B cell (primary cell): ENCODE data around the gene WASHC3. TPM values are rescaled to one million over a fixed set of nuclear protein-coding genes. Genes with fewer than 3 reads are reported as not detected.

Experiments
- ATAC-seq: fragments of 200-7000 bp; cut with Tn5 transposase; one replicate; pipeline ENCODE4 v1.10.0; 2021; ENCODE audit warnings: low read depth, mild to moderate bottlenecking, moderate number of reproducible peaks, moderate library complexity
- CTCF ChIA-PET: fragments of 350-600 bp; sonication (Branson Sonifier 250); formaldehyde crosslinking; loops from one replicate; lab custom pipeline; 2021; ENCODE audit warnings: antibody characterized with exemption, inconsistent platforms; lab: Charles Lee
- POLR2A ChIA-PET: fragments of 350-600 bp; sonication (Branson Sonifier 250); formaldehyde crosslinking; loops from one replicate; lab custom pipeline; 2021; ENCODE audit warnings: antibody characterized with exemption; lab: Charles Lee
- DNase-seq: peaks from one replicate; pipeline ENCODE4 v3.0.0; 2013
- H2AFZ ChIP-seq: 2 replicates; pipeline ENCODE4 v1.6.1; 2012; ENCODE audit warnings: mild to moderate bottlenecking, low read depth, low read length; ENCODE audit not compliant: insufficient read depth, poor library complexity, severe bottlenecking
- H3K27ac ChIP-seq, 2 donors: 1 replicate in 1 of 2; 2 replicates in 1 of 2; pipeline ENCODE4 v1.5.1; 2012 to 2013; ENCODE audit warnings: low read length in 2 of 2, mild to moderate bottlenecking in 2 of 2, moderate library complexity in 1 of 2
- H3K27me3 ChIP-seq, 4 experiments: fragments of 200-600 bp in 1 of 4; sonication (generic) in 1 of 4; replicated peaks in 1 of 4; 1 replicate in 2 of 4; 2 replicates in 2 of 4; pipeline versions ENCODE4 v1.6.1 to v1.7.0; 2013 to 2016; ENCODE audit warnings: low read length in 3 of 4, mild to moderate bottlenecking in 2 of 4, mixed read lengths in 1 of 4, moderate library complexity in 1 of 4; ENCODE audit not compliant: insufficient read depth in 4 of 4, control insufficient read depth in 3 of 4; ENCODE audit errors: control extremely low read depth in 1 of 4
- H3K36me3 ChIP-seq, 2 experiments: replicated peaks in 1 of 2; 1 replicate in 1 of 2; 2 replicates in 1 of 2; pipeline versions ENCODE4 v1.6.1 to v1.7.1; 2013; ENCODE audit warnings: low read length in 1 of 2; ENCODE audit not compliant: insufficient read depth in 2 of 2, control insufficient read depth in 1 of 2; ENCODE audit errors: control extremely low read depth in 1 of 2, extremely low read depth in 1 of 2
- H3K4me1 ChIP-seq, 2 donors: fragments of 200-600 bp in 1 of 2; sonication (generic) in 1 of 2; 1 replicate in 1 of 2; 2 replicates in 1 of 2; pipeline versions ENCODE4 v1.5.1 to v1.6.1; 2013 to 2017; ENCODE audit warnings: low read length in 2 of 2; ENCODE audit not compliant: control insufficient read depth in 2 of 2, insufficient read depth in 2 of 2
- H3K4me2 ChIP-seq: replicated peaks from 2 replicates; pipeline ENCODE3; 2012; ENCODE audit warnings: mild to moderate bottlenecking, low read depth, low read length; ENCODE audit not compliant: poor library complexity, severe bottlenecking
- H3K4me3 ChIP-seq, 5 experiments: fragments of 200-600 bp in 1 of 5; sonication (generic) in 1 of 5; 1 replicate in 3 of 5; 2 replicates in 2 of 5; pipeline versions ENCODE4 v1.5.1 to v1.7.0; 2011 to 2016; ENCODE audit warnings: low read length in 4 of 5, mild to moderate bottlenecking in 4 of 5, low read depth in 2 of 5, control low read depth in 1 of 5, moderate library complexity in 1 of 5; ENCODE audit not compliant: insufficient read depth in 1 of 5; ENCODE audit errors: control extremely low read depth in 1 of 5, extremely low read depth in 1 of 5
- H3K79me2 ChIP-seq: fragments of 200-600 bp; sonication (generic); one replicate; pipeline ENCODE4 v1.6.0; 2016; ENCODE audit warnings: low read length; ENCODE audit not compliant: control insufficient read depth, insufficient read depth
- H3K9ac ChIP-seq: fragments of 200-600 bp; sonication (generic); 2 replicates; pipeline ENCODE4 v1.6.1; 2017; ENCODE audit warnings: mild to moderate bottlenecking, low read length, moderate library complexity
- H3K9me3 ChIP-seq, 3 donors: one replicate each; pipeline versions ENCODE4 v1.6.1 to v1.7.1; 2013; ENCODE audit warnings: low read length in 2 of 3; ENCODE audit not compliant: control insufficient read depth in 2 of 3, insufficient read depth in 1 of 3; ENCODE audit errors: control extremely low read depth in 1 of 3
- H4K20me1 ChIP-seq: 2 replicates; pipeline ENCODE4 v1.6.0; 2012; ENCODE audit warnings: mild to moderate bottlenecking, low read length; ENCODE audit not compliant: insufficient read depth, control insufficient read depth, poor library complexity, severe bottlenecking
- H3K27ac Mint-ChIP-seq: one replicate; pipeline ENCODE4 v1.8.0; 2021; ENCODE audit warnings: mixed read lengths
- H3K27me3 Mint-ChIP-seq: one replicate; pipeline ENCODE4 v1.8.0; 2021; ENCODE audit warnings: mixed read lengths
- H3K4me1 Mint-ChIP-seq: one replicate; pipeline ENCODE4 v1.8.0; 2021; ENCODE audit warnings: mixed read lengths
- H3K4me3 Mint-ChIP-seq: one replicate; pipeline ENCODE4 v1.8.0; 2021; ENCODE audit warnings: mixed read lengths
- H3K9me3 Mint-ChIP-seq: one replicate; pipeline ENCODE4 v1.8.0; 2022; ENCODE audit warnings: mixed read lengths; ENCODE audit not compliant: insufficient read depth
- EZH2 ChIP-seq: IDR thresholded peaks from 2 replicates; pipeline ENCODE4 v1.6.1; 2012; ENCODE audit warnings: borderline replicate concordance, low read depth, mild to moderate bottlenecking, moderate library complexity, low read length; ENCODE audit not compliant: insufficient read depth, poor library complexity, severe bottlenecking
- WGBS: methylation state at CpG from one replicate; pipeline ENCODE4 v1.1.5; 2013; ENCODE audit warnings: missing lambda C conversion rate; ENCODE audit not compliant: insufficient coverage; 5-methylcytosine and 5-hydroxymethylcytosine counted together
- intact Hi-C: fragments of 100-400 bp; cut with micrococcal nuclease; formaldehyde crosslinking; loops from one replicate; pipeline ENCODE4 v1.10.0; 2022
- polyA plus RNA-seq: library from polyadenylated mRNA; depleted of rRNA; stranded (reverse); fragments of >200 nt; gene quantifications from 2 replicates; pipeline ENCODE4 v1.2.3, GENCODE V29; 2012
- total RNA-seq, 2 donors: library from RNA; stranded (reverse); fragments of 120-200 nt in 1 of 2; gene quantifications; 1 replicate in 1 of 2; 2 replicates in 1 of 2; pipeline versions ENCODE4 v1.2.3 to v1.2.4, GENCODE V29; 2013 to 2022
- TF ChIP-seq, protein P1 (sequence below): fragments of 200-600 bp; IDR thresholded peaks from one replicate; pipeline ENCODE4 v1.8.0; 2022; ENCODE audit warnings: antibody characterized with exemption, mild to moderate bottlenecking

WASHC3 gene
- total and polyA plus RNA-seq, 2 donors (not counting 1 experiment from before 2014, with no cell fraction given), result 52.8 to 68.0 TPM

DNA sequence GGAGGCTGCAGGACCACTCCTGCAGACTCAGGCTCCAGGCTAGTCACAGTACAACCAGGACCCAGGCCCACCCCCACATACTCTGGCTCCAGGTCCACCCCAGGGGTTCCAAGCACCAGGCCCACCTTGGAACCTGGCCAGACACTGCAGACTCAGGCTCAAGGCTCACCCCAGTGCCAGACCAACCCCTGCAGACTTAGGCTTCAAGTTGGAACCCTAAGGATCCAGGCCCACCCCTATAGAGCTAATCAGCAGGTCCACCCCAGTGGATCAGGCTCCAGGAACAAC lies 8.8 kb downstream of the WASHC3 start:
- Mint-ChIP-seq H3K4me3 (no peak overlapping the region), H3K27me3 (no peaks in the 10 kb centered on the region), H3K9me3 (no peaks in the 10 kb centered on the region), H3K27ac (peak overlapping the region; percentile 6), H3K4me1 (peaks cover 29% of the 10 kb centered on the region)
- Histone ChIP-seq H2AFZ (no peak overlapping the region), H3K36me3 (peaks cover 6 to 56% of the 10 kb centered on the region in 2 experiments), H3K9me3 (no peaks in the 10 kb centered on the region), H3K27ac (no peak overlapping the region), H3K4me1 (peaks cover 14 to 17% of the 10 kb centered on the region in 2 donors), H4K20me1 (peaks cover 11% of the 10 kb centered on the region), H3K4me2 (no peak overlapping the region), H3K9ac (no peak overlapping the region), H3K79me2 (peaks cover 62% of the 10 kb centered on the region), H3K4me3 (no peak overlapping the region), H3K27me3 (no peaks in the 10 kb centered on the region)
- ATAC-seq, result no peak
- POLR2A ChIA-PET, result no interaction called here
- no peak for DNase-seq
- TF ChIP-seq, protein P1, sequence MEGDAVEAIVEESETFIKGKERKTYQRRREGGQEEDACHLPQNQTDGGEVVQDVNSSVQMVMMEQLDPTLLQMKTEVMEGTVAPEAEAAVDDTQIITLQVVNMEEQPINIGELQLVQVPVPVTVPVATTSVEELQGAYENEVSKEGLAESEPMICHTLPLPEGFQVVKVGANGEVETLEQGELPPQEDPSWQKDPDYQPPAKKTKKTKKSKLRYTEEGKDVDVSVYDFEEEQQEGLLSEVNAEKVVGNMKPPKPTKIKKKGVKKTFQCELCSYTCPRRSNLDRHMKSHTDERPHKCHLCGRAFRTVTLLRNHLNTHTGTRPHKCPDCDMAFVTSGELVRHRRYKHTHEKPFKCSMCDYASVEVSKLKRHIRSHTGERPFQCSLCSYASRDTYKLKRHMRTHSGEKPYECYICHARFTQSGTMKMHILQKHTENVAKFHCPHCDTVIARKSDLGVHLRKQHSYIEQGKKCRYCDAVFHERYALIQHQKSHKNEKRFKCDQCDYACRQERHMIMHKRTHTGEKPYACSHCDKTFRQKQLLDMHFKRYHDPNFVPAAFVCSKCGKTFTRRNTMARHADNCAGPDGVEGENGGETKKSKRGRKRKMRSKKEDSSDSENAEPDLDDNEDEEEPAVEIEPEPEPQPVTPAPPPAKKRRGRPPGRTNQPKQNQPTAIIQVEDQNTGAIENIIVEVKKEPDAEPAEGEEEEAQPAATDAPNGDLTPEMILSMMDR, result no peak
- TF ChIP-seq EZH2, result no peak
- CTCF ChIA-PET, result no interaction called here
- intact Hi-C loops, result no loop called here

DNA sequence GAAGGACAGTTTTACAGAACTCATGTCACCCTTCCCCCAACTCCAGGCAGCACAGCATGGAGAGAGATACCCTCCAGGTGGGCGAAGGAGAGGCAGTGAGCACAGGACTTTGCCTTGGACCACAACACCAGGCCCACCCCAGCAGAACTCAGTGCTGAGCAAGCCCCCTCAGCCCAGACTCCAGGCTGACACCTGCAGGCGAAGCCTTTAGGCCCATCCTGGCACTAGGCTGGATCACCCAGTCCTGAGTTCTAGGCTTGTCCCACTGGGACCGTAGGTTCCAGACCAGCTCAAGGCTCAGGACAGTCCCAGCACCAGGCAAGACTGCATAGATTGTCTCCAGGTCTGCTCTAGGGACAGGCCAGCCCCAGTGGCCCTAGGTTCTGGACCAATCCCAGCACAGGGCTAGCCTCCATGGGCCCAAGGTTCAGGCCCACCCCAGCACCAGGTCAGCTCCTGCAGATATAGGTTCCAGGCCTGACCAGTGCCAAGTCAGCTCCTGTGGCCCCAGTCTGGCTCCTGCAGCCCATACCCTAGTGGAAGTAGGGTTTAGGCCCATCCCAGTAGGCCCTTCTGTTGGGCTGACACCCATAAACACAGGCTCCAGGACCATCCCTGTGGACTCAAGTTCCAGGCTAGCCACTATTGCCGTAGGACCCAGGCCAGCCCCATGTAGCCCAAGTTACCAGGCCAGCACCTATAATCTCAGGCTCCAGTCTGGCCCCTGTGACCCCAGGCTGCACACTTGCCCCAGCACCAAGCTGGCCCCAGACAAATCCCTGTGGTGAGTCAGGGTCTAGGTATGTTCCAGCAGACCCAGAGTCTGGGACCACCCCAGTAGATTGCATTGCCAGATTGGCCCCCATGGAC lies 9.4 kb downstream of the WASHC3 start:
- ChIA-PET POLR2A (interaction anchor here (0.6 kb wide), 1 partner anchor 23 kb away, joined by 7 read pairs; no protein-coding TSS in a partner anchor), CTCF (no interaction called here)
- 93% methylated on average over 4 of the region's 4 CpGs for WGBS
- Mint-ChIP-seq H3K4me1 (peaks cover 27% of the 10 kb centered on the region), H3K4me3 (no peak overlapping the region), H3K27ac (peak overlapping the region; percentile 16), H3K9me3 (no peaks in the 10 kb centered on the region), H3K27me3 (no peaks in the 10 kb centered on the region)
- Histone ChIP-seq H3K4me1 (peaks cover 14 to 17% of the 10 kb centered on the region in 2 donors), H3K4me3 (no peak overlapping the region), H2AFZ (no peak overlapping the region), H3K9ac (no peak overlapping the region), H3K27ac (peak overlapping the region in 1 of 2 donors; percentile 68), H3K9me3 (no peaks in the 10 kb centered on the region), H3K79me2 (peaks cover 56% of the 10 kb centered on the region), H3K27me3 (no peaks in the 10 kb centered on the region), H3K4me2 (no peak overlapping the region), H3K36me3 (peaks cover 6 to 57% of the 10 kb centered on the region in 2 experiments), H4K20me1 (peaks cover 11% of the 10 kb centered on the region)
- DNase-seq, result no peak
- no peak for ATAC-seq
- no peak for TF ChIP-seq EZH2
- TF ChIP-seq, protein P1, result no peak
- intact Hi-C loops, result no loop called here
